ENCODE results near the gene HLA-DMB. TPM values are rescaled to one million over a fixed set of nuclear protein-coding genes. Genes with fewer than 3 reads are reported as not detected.
A peak's percentile ranks its signal among the peaks of the same experiment; 100 is the strongest.
"Not testable (repeated sequence)": the region's sequence is repeated elsewhere in the genome, so short reads cannot be mapped to it uniquely, and the experiment has no call there.

HLA-DMB gene
- total RNA-seq, 4 donors from 2014 or later = 59.4 to 199 (median 91.6) TPM

GRCh38 chr6:32945953-32946352 lies 5.1 kb upstream of the HLA-DMB start:
- Histone ChIP-seq H3K4me3 (no peak overlapping the region), H3K27me3 (no peaks in the 10 kb centered on the region), H3K36me3 (no peaks in the 10 kb centered on the region), H3K4me1 (peaks cover 0 to 33% (median 13%) of the 10 kb centered on the region in 4 donors), H3K27ac (peak overlapping the region in 2 of 4 donors; percentile 66 to 88), H3K9me3 (no peaks in the 10 kb centered on the region)
- no peak for DNase-seq
- TF ChIP-seq POLR2A (IDR thresholded peaks at IDR 0.05) = no peak
- TF ChIP-seq CTCF (IDR thresholded peaks at IDR 0.05) = no peak

- TF ChIP-seq POLR2A (IDR thresholded peaks at IDR 0.05) (no peak), CTCF (IDR thresholded peaks at IDR 0.05) (no peak)
- Histone ChIP-seq H3K36me3 (no peaks in the 10 kb centered on the region), H3K27ac (peak overlapping the region; percentile 32 to 88 (median 64)), H3K4me1 (peaks cover 0 to 33% (median 13%) of the 10 kb centered on the region in 4 donors), H3K27me3 (no peaks in the 10 kb centered on the region), H3K4me3 (no peak overlapping the region), H3K9me3 (no peaks in the 10 kb centered on the region)
- DNase-seq = peak in 2 of 3 donors; percentile 77 to 81
These were observed 4.4 kb upstream of the HLA-DMB start for GRCh38 chr6:32945108-32945760.

GRCh38 chr6:32943864-32944649 lies 3.2 kb upstream of the HLA-DMB start:
- H3K9me3 ChIP-seq = no peaks in the 10 kb centered on the region
- peak in 2 of 3 donors; percentile 78 to 84 for DNase-seq

GRCh38 chr6:32942555-32943123 lies 1.8 kb upstream of the HLA-DMB start:
- not testable (repeated sequence) for DNase-seq, H3K36me3 ChIP-seq, H3K9me3 ChIP-seq, H3K27me3 ChIP-seq, H3K4me3 ChIP-seq
- peak overlapping the region in 2 of 4 donors; percentile 66 to 88 for H3K27ac ChIP-seq
- H3K4me1 ChIP-seq = peaks cover 0 to 33% (median 9%) of the 10 kb centered on the region in 4 donors

More at GRCh38 chr6:32943864-32944649, 3.2 kb upstream of the HLA-DMB start:
- no peak for TF ChIP-seq POLR2A (IDR thresholded peaks at IDR 0.05)
- no peak for TF ChIP-seq CTCF (IDR thresholded peaks at IDR 0.05)
- H3K27ac ChIP-seq = peak overlapping the region; percentile 32 to 88 (median 64)
- H3K36me3 ChIP-seq = no peaks in the 10 kb centered on the region
- no peaks in the 10 kb centered on the region for H3K27me3 ChIP-seq
- peak overlapping the region in 2 of 4 donors; percentile 3 to 22 for H3K4me3 ChIP-seq
- peaks cover 0 to 33% (median 13%) of the 10 kb centered on the region in 4 donors for H3K4me1 ChIP-seq

- TF ChIP-seq CTCF (IDR thresholded peaks at IDR 0.05) (no peak), POLR2A (IDR thresholded peaks at IDR 0.05) (no peak)
- Histone ChIP-seq H3K36me3 (no peaks in the 10 kb centered on the region), H3K9me3 (no peaks in the 10 kb centered on the region), H3K27ac (peak overlapping the region; percentile 69 to 89 (median 84)), H3K4me1 (peaks cover 0 to 33% (median 9%) of the 10 kb centered on the region in 4 donors), H3K4me3 (peak overlapping the region in 3 of 4 donors; percentile 50 to 59 (median 52)), H3K27me3 (no peaks in the 10 kb centered on the region)
- peak in 2 of 3 donors; percentile 81 to 86 for DNase-seq
These were observed 463 bp upstream of the HLA-DMB start for GRCh38 chr6:32941214-32941768.

Measured in Peyer's patch (tissue), 4 donors.